ENCODE data around the gene HMSD.

DNA sequence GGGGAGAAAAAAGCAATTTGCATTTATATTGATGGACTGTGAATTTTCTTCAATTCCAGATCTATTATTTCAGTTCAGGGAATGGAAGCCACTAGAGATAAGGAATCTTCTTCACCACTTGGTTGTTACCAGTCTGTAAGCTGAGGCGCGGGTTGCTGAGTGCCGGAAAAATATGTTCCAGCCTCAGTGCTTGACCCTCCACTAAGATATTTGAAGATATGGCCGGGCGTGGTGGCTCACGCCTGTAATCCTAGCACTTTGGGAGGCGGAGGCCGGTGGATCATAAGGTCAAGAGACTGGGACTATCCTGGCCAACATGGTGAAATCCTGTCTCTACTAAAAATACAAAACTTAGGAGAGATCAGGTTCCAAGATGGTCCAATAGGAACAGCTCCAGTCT lies 9.1 kb upstream of the HMSD start:
- TF ChIP-seq, protein P1, sequence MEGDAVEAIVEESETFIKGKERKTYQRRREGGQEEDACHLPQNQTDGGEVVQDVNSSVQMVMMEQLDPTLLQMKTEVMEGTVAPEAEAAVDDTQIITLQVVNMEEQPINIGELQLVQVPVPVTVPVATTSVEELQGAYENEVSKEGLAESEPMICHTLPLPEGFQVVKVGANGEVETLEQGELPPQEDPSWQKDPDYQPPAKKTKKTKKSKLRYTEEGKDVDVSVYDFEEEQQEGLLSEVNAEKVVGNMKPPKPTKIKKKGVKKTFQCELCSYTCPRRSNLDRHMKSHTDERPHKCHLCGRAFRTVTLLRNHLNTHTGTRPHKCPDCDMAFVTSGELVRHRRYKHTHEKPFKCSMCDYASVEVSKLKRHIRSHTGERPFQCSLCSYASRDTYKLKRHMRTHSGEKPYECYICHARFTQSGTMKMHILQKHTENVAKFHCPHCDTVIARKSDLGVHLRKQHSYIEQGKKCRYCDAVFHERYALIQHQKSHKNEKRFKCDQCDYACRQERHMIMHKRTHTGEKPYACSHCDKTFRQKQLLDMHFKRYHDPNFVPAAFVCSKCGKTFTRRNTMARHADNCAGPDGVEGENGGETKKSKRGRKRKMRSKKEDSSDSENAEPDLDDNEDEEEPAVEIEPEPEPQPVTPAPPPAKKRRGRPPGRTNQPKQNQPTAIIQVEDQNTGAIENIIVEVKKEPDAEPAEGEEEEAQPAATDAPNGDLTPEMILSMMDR (IDR thresholded peaks at IDR 0.05; ENCODE audit: poor library complexity), result no peak
- no peak for TF ChIP-seq EZH2 (IDR thresholded peaks at IDR 0.05; ENCODE audit: borderline replicate concordance)
- no peak for TF ChIP-seq EZH2phosphoT487 (IDR thresholded peaks at IDR 0.05; ENCODE audit: low read depth, severe bottlenecking, unreplicated experiment)

Measured in hepatocyte (in vitro differentiated cells).